Measurements from ENCODE around the gene TRIM3.

Gene TRIM3

GRCh38 chr11:6480299-6480914, 6.7 kb upstream of the TRIM3 start:
- DNase-seq (ENCODE audit: low spot score) = no peak

GRCh38 chr11:6476571-6476970, 2.8 kb upstream of the TRIM3 start:
- DNase-seq (ENCODE audit: low spot score) = no peak

DNA sequence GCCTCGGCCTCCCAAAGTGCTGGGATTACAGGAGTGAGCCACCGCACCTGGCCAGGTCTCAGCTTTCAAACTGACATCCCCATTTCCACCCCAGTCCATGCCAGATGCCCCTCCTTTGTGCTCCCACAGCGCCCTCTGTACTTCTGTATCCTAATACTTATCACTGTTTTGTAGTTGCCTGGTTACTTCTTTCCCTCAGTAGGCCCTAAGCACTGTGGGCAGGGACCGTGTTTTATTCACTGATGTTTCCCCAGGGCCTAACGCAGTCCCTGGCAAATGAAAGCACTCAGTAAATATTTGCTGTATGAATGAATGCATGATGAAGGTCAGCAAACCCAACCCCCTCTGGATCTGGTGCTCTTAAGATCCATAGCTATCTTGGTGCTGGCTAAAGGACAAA, 2.2 kb upstream of the TRIM3 start:
- no peak for DNase-seq (ENCODE audit: low spot score)

- no peak for DNase-seq (ENCODE audit: low spot score)
These were observed 1.2 kb upstream of the TRIM3 start for GRCh38 chr11:6474806-6475500.

- DNase-seq (ENCODE audit: low spot score) = no peak
These were observed 662 bp upstream of the TRIM3 start for GRCh38 chr11:6474413-6474792.

GRCh38 chr11:6472934-6473333, 807 bp downstream of the TRIM3 start:
- DNase-seq (ENCODE audit: low spot score) = no peak

- DNase-seq (ENCODE audit: low spot score) = no peak
These were observed 4.1 kb downstream of the TRIM3 start for GRCh38 chr11:6469599-6469998.

DNA sequence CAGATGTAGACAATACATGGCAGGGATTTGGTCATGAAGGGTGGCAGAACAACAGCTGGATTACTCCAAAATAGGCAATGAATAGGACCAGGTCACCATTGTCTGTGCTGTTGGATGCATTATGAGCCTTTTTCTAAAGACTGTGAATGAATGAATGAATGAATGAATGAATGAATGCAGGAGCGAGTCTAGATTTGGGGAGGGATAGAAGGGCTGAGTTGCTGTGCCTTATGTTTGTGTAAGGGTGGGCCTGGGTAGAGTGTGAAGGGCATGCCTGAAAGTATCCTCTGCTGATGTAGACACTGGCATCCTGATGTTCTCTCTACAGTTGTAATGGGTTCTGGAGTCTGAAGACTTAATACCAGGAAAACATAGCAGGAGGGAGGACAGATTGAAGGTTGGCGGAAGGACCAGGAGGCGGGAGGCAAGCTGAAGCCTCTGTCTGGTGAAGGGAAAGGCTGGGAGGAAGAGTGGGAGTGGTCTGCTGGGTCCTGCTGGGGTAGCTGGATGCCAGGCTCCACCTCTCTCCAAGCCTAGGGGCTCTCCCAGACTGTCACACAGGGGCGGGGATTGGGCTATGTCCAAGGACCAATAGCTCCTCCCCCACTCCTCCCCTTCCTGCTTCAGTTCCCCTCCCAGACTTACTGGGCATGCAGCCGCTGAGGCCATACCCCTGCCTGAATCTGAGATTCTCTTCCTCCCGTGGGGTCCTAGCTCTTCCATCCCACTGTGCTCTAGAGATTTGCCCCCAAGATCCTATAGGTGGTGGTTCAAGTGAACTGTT, 4.8 kb downstream of the TRIM3 start:
- peak; percentile 67 for DNase-seq (ENCODE audit: low spot score)

GRCh38 chr11:6459099-6459450, 14.7 kb downstream of the TRIM3 start:
- DNase-seq (ENCODE audit: low spot score) = no peak

- no peak for DNase-seq (ENCODE audit: low spot score)
These were observed 15.2 kb downstream of the TRIM3 start for GRCh38 chr11:6458352-6459098.

GRCh38 chr11:6457581-6458320, 16.0 kb downstream of the TRIM3 start:
- DNase-seq (ENCODE audit: low spot score) = no peak

DNA sequence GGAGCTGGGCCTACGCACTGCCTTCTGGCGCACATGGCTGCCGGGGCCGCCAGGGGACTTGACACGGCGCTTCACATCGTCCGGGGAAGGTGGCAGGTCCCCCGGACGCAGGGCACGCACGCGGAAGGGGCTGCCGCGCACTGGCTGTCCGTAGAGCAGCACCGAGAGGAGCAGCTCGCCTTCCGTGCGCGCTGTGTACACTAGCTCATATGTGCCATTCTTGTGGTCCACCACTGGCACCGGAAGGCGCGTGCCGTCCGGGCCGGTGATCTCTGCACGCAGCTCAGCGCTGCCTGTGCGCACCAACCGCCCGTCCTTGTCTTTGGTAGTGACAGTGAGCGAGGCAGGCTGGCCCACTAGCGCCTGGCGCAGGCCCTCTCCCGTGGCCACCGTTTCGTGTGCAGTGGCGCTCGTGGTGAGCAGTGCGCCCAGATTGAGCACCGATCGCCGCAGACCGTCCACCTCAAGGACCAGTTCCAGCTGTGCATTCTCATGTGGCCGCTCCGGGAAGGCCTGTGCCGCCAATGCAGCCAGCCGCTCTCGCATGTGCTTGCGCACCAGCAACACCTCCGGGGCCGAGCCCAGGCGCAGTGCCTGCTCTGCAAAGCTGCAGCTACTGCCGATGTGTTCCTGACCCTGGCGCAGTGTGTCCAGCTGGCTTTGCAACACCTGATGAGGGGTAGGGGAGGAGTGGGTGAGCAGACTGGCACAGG, 17.2 kb downstream of the TRIM3 start:
- DNase-seq (ENCODE audit: low spot score) = no peak

- DNase-seq (ENCODE audit: low spot score) = no peak
These were observed 18.7 kb downstream of the TRIM3 start for GRCh38 chr11:6455070-6455469.

DNA sequence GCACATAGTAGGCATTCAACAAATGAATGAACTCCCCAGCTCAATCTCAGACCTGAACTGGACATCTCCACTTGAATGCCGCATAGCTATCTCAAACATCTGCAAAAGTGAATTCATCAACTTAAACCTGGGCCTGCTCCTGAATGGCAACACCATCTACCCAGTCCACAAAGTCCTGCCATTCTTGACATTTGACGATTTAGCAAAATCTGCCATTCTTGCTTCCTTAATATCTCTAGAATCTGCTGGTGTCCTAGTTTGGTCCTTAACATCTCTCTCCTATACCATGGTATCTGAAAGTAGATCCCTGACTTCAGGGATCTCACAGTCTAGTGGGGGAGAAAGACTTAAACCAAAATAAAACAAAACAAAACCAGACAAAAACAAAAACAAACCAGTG, 20.6 kb downstream of the TRIM3 start:
- DNase-seq (ENCODE audit: low spot score) = no peak

DNA sequence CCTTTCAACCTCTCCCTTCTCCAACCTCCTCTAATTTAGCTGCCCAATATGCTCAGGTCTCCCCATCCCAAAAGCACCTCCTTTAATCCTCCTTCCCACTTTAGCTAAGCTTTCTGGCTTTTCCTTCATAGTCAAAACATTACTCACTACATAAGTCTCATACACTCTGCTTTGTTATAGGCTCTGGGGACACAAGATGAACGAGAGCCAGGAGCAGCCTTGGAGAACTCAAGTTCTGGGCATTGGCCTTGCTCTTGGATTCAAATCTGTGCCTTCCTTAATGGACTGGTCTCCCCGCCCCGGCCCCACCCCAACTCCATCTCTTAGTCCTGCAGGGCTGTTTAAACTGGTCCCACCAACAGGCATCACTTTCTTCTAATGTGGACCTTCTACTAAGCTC, 21.5 kb downstream of the TRIM3 start:
- peak; percentile 26 for DNase-seq (ENCODE audit: low spot score)

- no peak for DNase-seq (ENCODE audit: low spot score)
These were observed 25.2 kb downstream of the TRIM3 start for GRCh38 chr11:6448574-6448973.

GRCh38 chr11:6443269-6444003, 30.3 kb downstream of the TRIM3 start:
- peak; percentile 81 for DNase-seq (ENCODE audit: low spot score)

DNA sequence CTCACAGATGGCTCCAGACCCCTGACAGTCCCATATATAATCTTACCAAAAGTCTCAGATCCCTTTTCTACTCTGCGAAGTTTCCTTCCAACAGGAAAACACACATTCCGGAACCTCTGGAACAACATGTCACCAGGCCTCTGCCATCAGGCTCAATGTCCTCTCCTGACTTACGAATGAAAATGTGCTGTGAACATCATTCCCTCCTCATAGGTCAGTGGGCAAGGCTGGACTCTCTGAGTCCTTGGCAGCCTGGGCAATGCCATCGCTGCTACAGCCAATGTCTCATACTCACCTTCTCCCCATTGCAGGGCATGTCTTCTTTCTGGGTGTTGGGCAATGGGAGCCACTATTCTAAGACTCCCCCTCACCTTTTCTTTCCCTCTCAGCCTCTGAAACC, 31.3 kb downstream of the TRIM3 start:
- DNase-seq (ENCODE audit: low spot score) = no peak

GRCh38 chr11:6440906-6441358, 32.8 kb downstream of the TRIM3 start, which contains the start of gene HPX:
Gene HPX, minus strand, starts transcription at chr11:6440987. Its CDS starts 24 bp downstream, at chr11:6440963.
- DNase-seq (ENCODE audit: low spot score) = no peak

- peak; percentile 73 for DNase-seq (ENCODE audit: low spot score)
These were observed 34.7 kb downstream of the TRIM3 start for GRCh38 chr11:6438979-6439571.
